GM19023 (cell line): ENCODE results near the gene CARD11.

ENCODE experiments used
- ATAC-seq: cut with Tn5 transposase; IDR thresholded peaks from one replicate; pipeline ENCODE4 v1.9.1; 2021; ENCODE audit warnings: mild to moderate bottlenecking, moderate library complexity; ENCODE audit not compliant: unreplicated experiment

CARD11 gene

GRCh38 chr7:2856388-2857169 is 187.1 kb downstream of the CARD11 start:
- ATAC-seq, result no peak
